HL-60 (cell line): Measurements from ENCODE around the gene DNAH8.

Source experiments
- CTCF ChIP-seq: IDR thresholded peaks from one replicate; pipeline ENCODE4 v1.5.1; 2011; ENCODE audit warnings: low read length, control low read depth, inconsistent platforms; ENCODE audit not compliant: insufficient read depth
- REST ChIP-seq: IDR thresholded peaks from 2 replicates; pipeline ENCODE4 v1.6.1; 2012; ENCODE audit warnings: low read depth; ENCODE audit not compliant: insufficient replicate concordance

GRCh38 chr6:38853236-38853635 is 138.1 kb downstream of the DNAH8 start:
- no peak for TF ChIP-seq CTCF
- TF ChIP-seq REST: no peak
